DMS 273 (cell line): ENCODE results near the gene CSGALNACT2.

Source experiments
- DNase-seq: peaks from one replicate; lab custom pipeline; 2025; ENCODE audit not compliant: unreplicated experiment; lab: John Stamatoyannopoulos, UW

The CSGALNACT2 gene

GRCh38 chr10:43200538-43201390 lies 62.5 kb downstream of the CSGALNACT2 start:
- DNase-seq, result no peak

- DNase-seq, result no peak
These were observed 63.4 kb downstream of the CSGALNACT2 start for GRCh38 chr10:43201545-43202131.

- DNase-seq, result no peak
These were observed 64.0 kb downstream of the CSGALNACT2 start for GRCh38 chr10:43202224-43202656.

- DNase-seq, result no peak
These were observed 64.6 kb downstream of the CSGALNACT2 start for GRCh38 chr10:43202657-43203447.

- no peak for DNase-seq
These were observed 65.3 kb downstream of the CSGALNACT2 start for GRCh38 chr10:43203448-43204041.

GRCh38 chr10:43204042-43204942 lies 66.0 kb downstream of the CSGALNACT2 start:
- DNase-seq, result no peak

GRCh38 chr10:43204943-43205671 lies 66.9 kb downstream of the CSGALNACT2 start:
- peak; percentile 79 for DNase-seq

- DNase-seq, result no peak
These were observed 67.6 kb downstream of the CSGALNACT2 start for GRCh38 chr10:43205681-43206390.

GRCh38 chr10:43206391-43207235 lies 68.4 kb downstream of the CSGALNACT2 start:
- no peak for DNase-seq

GRCh38 chr10:43208147-43209073 lies 70.2 kb downstream of the CSGALNACT2 start:
- no peak for DNase-seq

GRCh38 chr10:43209074-43209455 lies 70.8 kb downstream of the CSGALNACT2 start:
- no peak for DNase-seq

- no peak for DNase-seq
These were observed 71.5 kb downstream of the CSGALNACT2 start for GRCh38 chr10:43209651-43210141.

- DNase-seq, result no peak
These were observed 72.3 kb downstream of the CSGALNACT2 start for GRCh38 chr10:43210556-43210955.

GRCh38 chr10:43211030-43211429 lies 72.8 kb downstream of the CSGALNACT2 start:
- DNase-seq, result no peak

- no peak for DNase-seq
These were observed 73.3 kb downstream of the CSGALNACT2 start for GRCh38 chr10:43211431-43212042.

- DNase-seq, result peak; percentile 88
These were observed 73.9 kb downstream of the CSGALNACT2 start for GRCh38 chr10:43212043-43212721.
